Cortex of kidney (tissue), 1 donor: ENCODE results near the gene SEC14L1.

Source experiments
- DNase-seq: peaks from one replicate; lab custom pipeline; 2025; lab: John Stamatoyannopoulos, UW

SEC14L1 gene

DNA sequence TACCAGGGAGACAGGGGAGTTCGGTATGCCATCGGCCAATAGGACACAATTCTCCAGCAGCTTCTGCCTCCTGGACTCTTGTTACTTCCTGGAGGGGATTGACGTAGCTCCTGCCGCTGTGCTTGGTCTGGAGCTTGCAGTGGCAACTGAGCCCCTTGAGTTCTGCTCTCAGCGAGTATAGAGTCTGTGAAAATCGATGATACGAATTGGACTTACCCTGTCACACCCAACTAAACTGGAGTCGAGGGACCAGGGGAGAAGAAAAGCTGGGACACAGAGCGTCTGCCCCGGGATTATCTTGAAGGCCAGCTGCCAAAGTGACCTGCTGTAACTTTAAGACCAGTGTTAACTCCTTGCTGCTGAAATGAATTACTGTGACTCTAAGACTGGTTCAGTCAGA is 22.2 kb downstream of the SEC14L1 start:
- no peak for DNase-seq

GRCh38 chr17:77163511-77164280 is 22.9 kb downstream of the SEC14L1 start:
- DNase-seq: no peak

DNA sequence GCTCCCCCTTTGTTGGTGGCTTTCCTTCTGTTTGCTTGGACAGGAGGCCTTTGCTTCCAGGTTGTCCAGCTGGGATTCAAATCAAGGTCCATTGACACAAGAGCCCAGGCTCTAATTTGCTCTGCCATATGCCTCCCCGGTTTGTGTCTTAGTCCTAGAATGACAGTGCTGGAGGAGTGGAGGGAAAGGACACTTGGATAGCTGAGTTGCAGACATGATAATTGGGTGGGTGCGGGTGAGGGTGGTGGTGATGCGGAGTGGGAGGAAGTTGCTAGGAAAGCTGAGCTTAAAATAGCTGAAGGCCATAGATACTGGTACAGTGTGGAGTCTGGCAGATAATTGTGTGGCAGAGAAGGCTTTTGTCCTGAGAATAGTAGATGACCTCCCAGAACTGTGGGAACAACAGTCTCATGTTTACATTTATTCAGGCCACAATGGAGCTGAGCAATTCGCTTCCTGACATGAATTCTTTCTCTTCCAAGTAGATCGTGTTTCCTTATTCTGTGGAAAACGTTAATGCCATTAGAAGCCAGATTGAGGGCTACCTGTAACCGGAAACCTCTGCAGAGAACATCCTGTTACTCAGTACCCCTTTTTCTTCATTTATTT is 23.8 kb downstream of the SEC14L1 start:
- no peak for DNase-seq

GRCh38 chr17:77165577-77165976 is 24.8 kb downstream of the SEC14L1 start:
- no peak for DNase-seq

- DNase-seq: no peak
Observed at GRCh38 chr17:77167472-77168306, 26.9 kb downstream of the SEC14L1 start.

DNA sequence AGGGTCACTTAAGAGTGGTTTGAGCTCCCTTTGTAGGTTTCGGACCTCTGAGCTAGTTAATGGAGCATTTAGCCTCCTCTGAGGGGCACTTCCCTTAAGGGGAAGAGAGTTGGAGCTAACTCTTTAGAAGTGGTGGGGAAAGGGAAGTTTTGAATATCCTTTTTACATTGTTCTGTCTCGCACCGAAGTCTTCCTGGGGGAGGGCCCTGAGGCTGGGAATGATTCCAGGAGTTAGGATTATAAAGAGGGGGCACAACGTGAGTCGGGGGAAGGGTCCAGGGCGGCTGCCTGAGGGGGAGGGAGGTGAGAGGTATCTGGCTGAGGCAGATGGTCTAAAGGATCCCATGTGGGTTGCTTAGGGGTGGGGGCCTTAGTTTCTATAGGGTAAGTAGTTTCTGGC is 32.3 kb downstream of the SEC14L1 start:
- no peak for DNase-seq

- no peak for DNase-seq
Observed at GRCh38 chr17:77174928-77175661, 34.3 kb downstream of the SEC14L1 start.

- no peak for DNase-seq
Observed at GRCh38 chr17:77177002-77177741, 36.4 kb downstream of the SEC14L1 start.

- no peak for DNase-seq
Observed at GRCh38 chr17:77178050-77178449, 37.3 kb downstream of the SEC14L1 start.

- DNase-seq: no peak
Observed at GRCh38 chr17:77178563-77178962, 37.8 kb downstream of the SEC14L1 start.

GRCh38 chr17:77180503-77181357 is 40.0 kb downstream of the SEC14L1 start:
- no peak for DNase-seq

- DNase-seq: no peak
Observed at GRCh38 chr17:77182205-77183172, 41.7 kb downstream of the SEC14L1 start.

DNA sequence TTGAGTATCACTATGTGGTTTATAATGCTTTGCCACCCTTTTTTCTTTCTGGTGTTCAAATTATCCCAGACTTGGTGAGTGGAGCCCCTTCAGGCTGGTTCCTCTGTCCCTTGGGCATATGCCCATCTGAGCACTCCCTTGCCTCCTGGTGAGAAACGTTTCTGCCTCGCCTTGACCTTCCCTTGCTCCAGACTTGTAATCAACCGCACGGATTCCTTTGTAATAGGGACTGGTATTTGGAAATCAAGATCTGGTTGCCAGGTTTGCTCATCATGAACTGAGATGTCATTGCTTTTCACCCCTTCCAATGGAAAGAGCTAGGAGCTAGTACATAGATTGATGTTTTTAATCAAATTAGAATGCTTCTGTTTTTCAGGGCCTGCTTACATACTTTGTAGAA is 43.7 kb downstream of the SEC14L1 start:
- no peak for DNase-seq

DNA sequence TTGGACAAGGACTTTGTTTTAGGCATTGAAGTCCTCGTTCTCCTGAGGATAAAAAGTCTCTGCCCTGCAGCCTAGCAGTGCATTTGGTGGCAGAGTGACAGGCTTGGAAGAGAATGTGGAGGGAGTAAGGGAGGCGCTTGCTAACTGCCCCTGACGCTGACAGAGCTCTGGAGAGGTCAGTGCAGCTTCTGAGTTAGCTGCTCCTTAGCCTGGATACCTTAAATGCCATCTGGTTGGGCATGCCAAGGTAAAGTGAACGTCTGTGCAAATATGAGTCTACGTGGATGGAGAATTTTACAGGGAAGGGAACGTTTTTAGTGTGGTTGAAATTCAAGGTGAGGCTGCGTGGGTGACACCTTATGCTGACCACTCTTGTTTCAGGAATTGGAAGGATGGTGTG is 44.4 kb downstream of the SEC14L1 start:
- no peak for DNase-seq

DNA sequence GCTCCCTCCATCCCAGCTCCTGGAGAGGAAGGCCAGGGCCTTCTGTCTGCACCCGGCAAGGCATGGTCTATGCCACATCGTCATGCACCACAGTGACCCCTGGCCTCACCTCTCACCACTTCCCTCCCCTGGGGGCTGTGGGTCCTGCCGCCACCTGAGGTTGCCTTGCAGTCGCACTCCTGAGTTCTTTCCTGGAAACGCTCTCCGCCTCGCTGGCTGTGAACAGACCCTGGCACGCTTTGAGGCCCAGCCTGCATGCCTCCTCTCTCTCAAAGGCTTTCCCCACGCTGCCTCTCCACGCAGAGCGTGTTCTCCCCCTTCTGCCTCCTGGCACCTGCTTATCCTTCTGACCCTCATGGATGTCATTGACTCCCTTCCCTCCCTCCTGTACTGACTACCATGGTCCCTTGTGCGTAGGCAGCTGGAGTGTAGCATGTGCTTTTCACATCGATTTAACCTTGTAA is 45.4 kb downstream of the SEC14L1 start:
- DNase-seq: no peak

DNA sequence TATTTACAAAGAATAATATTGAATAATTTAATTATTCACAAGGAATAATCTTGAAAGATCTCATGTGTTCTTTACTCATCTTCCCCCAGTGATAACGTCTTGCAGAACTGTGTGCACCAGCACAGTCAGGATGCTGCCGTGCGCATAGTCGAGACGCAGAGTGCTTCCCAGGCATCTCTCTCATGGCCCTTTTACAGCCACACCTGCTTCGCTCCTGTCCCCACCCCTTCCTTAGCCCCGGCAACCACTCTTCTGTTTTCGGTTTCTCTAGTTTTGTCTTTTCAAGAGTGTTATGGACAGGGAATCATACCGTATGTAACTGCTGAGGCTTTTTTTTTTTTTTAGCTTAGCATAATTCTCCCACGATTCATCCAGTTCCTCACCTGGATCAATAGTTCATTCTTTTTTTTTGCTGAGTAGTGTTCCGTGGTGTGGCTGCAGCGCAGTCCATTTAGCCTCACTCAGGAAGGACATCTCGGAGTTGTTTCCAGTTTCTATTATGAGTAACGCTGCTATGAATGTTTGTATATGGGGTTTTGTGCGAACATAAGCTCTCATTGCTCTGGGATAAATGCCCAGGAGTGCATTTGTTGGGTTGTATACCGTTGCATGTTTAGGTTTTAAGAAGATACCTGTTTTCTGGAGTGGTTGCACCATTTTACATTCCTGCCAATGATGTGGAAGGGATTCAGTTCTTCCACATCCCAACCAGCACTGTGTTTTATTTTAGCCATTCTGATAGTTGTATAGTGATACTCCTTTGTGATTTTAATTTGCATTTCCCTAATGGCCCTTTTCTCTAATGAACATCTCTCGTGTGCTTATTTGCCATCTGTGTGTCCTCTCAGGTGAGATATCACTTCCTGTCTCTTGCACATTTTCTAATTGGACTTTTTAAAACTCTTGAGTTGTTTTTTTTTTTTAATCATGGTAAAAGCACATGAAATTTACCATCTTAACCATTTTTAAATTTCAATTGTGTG is 47.6 kb downstream of the SEC14L1 start:
- no peak for DNase-seq

- no peak for DNase-seq
Observed at GRCh38 chr17:77189148-77189547, 48.4 kb downstream of the SEC14L1 start.

DNA sequence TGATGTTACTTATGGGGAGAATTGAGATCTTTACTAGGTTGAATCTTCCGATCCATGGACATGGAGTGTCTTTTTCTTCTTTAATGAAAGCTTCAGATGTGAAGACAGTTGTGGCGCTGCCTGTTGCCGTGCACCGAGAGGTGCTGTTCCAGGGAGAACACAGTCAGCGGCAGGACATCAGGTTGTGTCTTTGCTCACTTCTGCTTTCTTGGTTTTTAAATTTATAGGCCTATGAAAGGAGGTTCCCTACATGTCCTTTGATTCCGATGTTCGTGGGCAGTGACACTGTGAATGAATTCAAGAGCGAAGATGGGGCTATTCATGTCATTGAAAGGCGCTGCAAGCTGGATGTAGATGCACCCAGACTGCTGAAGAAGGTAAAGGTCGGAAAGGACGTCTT is 49.8 kb downstream of the SEC14L1 start:
- no peak for DNase-seq
